ENCODE data around the gene TTC1. TPM values are rescaled to one million over a fixed set of nuclear protein-coding genes. Genes with fewer than 3 reads are reported as not detected.

Gene TTC1
- total and polyA plus RNA-seq, 8 donors = 2.3 to 50.0 (median 33.0) TPM

DNA sequence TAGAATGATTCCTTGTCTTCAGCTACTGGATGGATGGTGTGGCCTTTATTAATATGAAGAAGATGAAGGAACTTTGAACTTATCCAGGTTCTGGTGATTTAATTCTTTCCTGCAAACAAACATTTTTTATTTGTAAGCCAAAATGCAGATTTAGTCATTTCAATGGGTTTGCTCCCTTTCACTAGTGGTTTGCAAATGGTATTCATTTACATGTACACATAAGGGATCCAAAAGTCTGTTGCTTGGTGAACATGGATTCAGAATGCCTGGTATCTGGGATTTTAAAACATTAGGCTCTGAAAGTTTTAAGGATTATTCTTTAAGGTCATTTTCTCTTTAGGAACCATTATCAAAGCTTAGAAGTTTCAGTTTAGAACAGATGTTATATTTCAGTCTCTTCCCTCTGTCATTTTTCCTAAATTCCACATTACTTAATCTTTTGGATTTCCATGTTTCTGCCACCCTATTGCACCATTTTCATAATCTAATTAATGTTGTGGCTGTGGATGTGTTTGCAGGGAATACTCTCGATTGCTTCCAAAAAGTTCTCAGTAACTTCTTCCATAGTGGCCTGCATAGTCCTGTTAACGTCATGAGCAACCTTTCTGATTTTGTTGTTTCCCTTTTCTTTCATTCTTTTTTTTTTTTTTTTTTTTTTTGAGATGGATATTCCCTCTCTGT lies 10.1 kb downstream of the TTC1 start:
- no peaks in the 10 kb centered on the region for H3K27me3 ChIP-seq
- intact Hi-C loops (cut with DNase I; ENCODE audit: low total_unique reads) = no loop called here
- peaks cover 8 to 35% (median 17%) of the 10 kb centered on the region in 4 donors for H3K4me1 ChIP-seq
- no peak overlapping the region for H3K4me3 ChIP-seq
- no peak for DNase-seq
- H3K27ac ChIP-seq = no peak overlapping the region
- TF ChIP-seq POLR2A (IDR thresholded peaks at IDR 0.05) (no peak), EP300 (IDR thresholded peaks at IDR 0.05) (no peak), POLR2AphosphoS5 (IDR thresholded peaks at IDR 0.05) (no peak)
- TF ChIP-seq, protein P1, sequence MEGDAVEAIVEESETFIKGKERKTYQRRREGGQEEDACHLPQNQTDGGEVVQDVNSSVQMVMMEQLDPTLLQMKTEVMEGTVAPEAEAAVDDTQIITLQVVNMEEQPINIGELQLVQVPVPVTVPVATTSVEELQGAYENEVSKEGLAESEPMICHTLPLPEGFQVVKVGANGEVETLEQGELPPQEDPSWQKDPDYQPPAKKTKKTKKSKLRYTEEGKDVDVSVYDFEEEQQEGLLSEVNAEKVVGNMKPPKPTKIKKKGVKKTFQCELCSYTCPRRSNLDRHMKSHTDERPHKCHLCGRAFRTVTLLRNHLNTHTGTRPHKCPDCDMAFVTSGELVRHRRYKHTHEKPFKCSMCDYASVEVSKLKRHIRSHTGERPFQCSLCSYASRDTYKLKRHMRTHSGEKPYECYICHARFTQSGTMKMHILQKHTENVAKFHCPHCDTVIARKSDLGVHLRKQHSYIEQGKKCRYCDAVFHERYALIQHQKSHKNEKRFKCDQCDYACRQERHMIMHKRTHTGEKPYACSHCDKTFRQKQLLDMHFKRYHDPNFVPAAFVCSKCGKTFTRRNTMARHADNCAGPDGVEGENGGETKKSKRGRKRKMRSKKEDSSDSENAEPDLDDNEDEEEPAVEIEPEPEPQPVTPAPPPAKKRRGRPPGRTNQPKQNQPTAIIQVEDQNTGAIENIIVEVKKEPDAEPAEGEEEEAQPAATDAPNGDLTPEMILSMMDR (IDR thresholded peaks at IDR 0.05) = no peak
- peaks cover 3 to 64% (median 46%) of the 10 kb centered on the region in 4 donors for H3K36me3 ChIP-seq
- WGBS, 5 donors = 75 to 88% (median 85%) methylated on average over 2 of the region's 2 CpGs
- H3K9me3 ChIP-seq = no peaks in the 10 kb centered on the region

DNA sequence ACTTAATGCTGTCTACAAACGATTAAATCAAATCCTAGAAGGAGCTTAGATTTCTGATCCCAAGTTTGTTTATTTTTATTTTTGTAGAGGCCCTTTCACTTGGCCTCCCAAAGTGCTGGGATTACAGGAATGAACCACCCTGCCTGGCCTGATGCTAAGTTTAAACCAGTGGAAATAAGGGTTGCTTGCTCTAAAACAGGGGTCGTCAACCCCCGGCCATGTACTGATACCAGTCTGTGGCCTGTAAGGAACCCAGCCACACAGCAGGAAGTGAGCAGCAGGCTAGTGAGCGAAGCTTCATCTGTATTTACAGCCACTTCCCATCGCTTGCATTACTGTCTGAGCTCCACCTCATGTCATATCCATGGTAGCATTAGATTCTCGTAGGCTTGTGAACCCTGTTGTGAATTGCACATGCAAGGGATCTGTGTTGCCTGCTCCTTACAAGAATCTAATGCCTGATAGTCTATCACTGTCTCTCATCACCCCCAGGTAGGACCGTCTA lies 11.4 kb downstream of the TTC1 start:
- H3K36me3 ChIP-seq = peaks cover 0 to 62% (median 50%) of the 10 kb centered on the region in 4 donors
- no peaks in the 10 kb centered on the region for H3K27me3 ChIP-seq
- H3K4me3 ChIP-seq = no peak overlapping the region
- H3K27ac ChIP-seq = peak overlapping the region; percentile 19 to 46 (median 28)
- TF ChIP-seq POLR2A (IDR thresholded peaks at IDR 0.05) = no peak
- TF ChIP-seq POLR2AphosphoS5 (IDR thresholded peaks at IDR 0.05) = no peak
- TF ChIP-seq EP300 (IDR thresholded peaks at IDR 0.05) = no peak
- TF ChIP-seq, protein P1 (IDR thresholded peaks at IDR 0.05) = no peak
- no peak for DNase-seq
- peaks cover 8 to 35% (median 17%) of the 10 kb centered on the region in 4 donors for H3K4me1 ChIP-seq
- intact Hi-C loops (cut with DNase I; ENCODE audit: low total_unique reads) = loop anchor here (10.0 kb wide), 1 partner anchor 324 kb away; no protein-coding TSS in a partner anchor
- no peaks in the 10 kb centered on the region for H3K9me3 ChIP-seq
- 56 to 76% (median 66%) methylated on average over 7 of the region's 7 CpGs for WGBS, 5 donors

DNA sequence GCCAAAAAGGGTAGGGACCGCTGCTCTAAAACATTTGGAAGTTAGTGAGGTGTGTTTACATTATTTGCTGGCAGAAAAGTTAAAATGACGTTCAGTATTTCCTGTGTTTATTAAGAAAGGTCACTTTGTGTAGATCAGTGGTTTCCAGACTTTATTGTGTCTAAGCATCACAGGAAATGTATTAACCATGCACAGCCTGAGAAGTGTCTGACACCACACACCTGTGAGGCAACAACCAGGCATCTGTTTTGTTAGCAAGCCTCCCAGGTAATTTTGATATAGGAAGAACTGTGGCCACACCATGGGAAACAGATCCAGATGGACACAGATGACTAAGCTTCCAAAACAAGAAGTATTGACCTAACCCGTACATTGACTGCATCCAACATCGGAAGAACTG lies 12.0 kb downstream of the TTC1 start:
- intact Hi-C loops (cut with DNase I; ENCODE audit: low total_unique reads) = loop anchor here (10.0 kb wide), 1 partner anchor 324 kb away; no protein-coding TSS in a partner anchor
- no peaks in the 10 kb centered on the region for H3K9me3 ChIP-seq
- H3K4me1 ChIP-seq = peaks cover 8 to 35% (median 17%) of the 10 kb centered on the region in 4 donors
- no peaks in the 10 kb centered on the region for H3K27me3 ChIP-seq
- no peak overlapping the region for H3K4me3 ChIP-seq
- peak in 1 of 2 donors; percentile 34 for DNase-seq
- H3K27ac ChIP-seq = peak overlapping the region; percentile 19 to 56 (median 28)
- TF ChIP-seq POLR2AphosphoS5 (IDR thresholded peaks at IDR 0.05) = no peak
- TF ChIP-seq EP300 (IDR thresholded peaks at IDR 0.05) = no peak
- TF ChIP-seq, protein P1 (IDR thresholded peaks at IDR 0.05) = no peak
- TF ChIP-seq POLR2A (IDR thresholded peaks at IDR 0.05) = no peak
- H3K36me3 ChIP-seq = peaks cover 0 to 61% (median 49%) of the 10 kb centered on the region in 4 donors
- WGBS, 5 donors = 29 to 48% (median 37%) methylated on average over 4 of the region's 4 CpGs

DNA sequence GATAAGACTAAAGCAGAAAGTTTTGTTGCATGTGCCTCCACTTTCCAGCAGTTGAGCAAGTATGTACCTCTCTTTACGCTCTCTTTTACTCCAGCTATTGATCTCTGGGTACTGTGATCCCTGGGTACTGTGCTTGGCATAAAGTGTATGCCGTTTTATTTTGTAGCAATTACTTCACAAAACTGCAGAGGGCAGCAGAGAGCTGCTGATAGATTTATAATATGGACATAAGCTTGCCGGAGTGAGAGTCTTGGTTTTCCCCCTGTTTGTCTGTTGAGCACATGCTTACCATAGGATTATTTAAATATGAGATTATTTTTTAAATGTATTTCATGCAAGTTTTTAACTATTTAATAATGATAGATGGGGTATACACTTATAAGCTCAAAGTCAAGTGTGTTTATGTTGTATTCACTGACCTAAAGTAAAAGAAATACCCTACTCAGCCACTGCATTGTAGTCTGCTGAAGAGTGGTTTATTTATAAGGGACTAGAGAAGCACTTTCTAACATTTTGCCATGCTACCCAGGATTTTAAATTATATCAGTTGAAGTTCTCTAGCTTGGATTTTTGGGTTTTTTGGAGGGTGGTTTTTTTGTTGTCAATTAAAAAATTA lies 13.0 kb downstream of the TTC1 start:
- Histone ChIP-seq H3K9me3 (no peaks in the 10 kb centered on the region), H3K4me3 (no peak overlapping the region), H3K36me3 (peaks cover 0 to 61% (median 47%) of the 10 kb centered on the region in 4 donors), H3K4me1 (peaks cover 8 to 39% (median 17%) of the 10 kb centered on the region in 4 donors), H3K27ac (peak overlapping the region in 3 of 5 donors; percentile 28 to 46 (median 28)), H3K27me3 (no peaks in the 10 kb centered on the region)
- 5 to 14% (median 9%) methylated on average over 3 of the region's 3 CpGs for WGBS, 5 donors
- peak; percentile 44 to 90 for DNase-seq
- TF ChIP-seq, protein P1 (IDR thresholded peaks at IDR 0.05) = peak in 5 of 7 experiments; percentile 64 to 85 (median 78)
- TF ChIP-seq POLR2A (IDR thresholded peaks at IDR 0.05) (no peak), POLR2AphosphoS5 (IDR thresholded peaks at IDR 0.05) (peak in 1 of 3 donors; percentile 28)
- intact Hi-C loops (cut with DNase I; ENCODE audit: low total_unique reads) = loop anchor here (10.0 kb wide), 1 partner anchor 323 kb away; no protein-coding TSS in a partner anchor
